Measurements from ENCODE around the gene HLA-DPB1. TPM values are rescaled to one million over a fixed set of nuclear protein-coding genes. Genes with fewer than 3 reads are reported as not detected.
"Not testable (repeated sequence)": the region's sequence is repeated elsewhere in the genome, so short reads cannot be mapped to it uniquely, and the experiment has no call there.

HLA-DPB1 gene
- total and polyA plus RNA-seq, 2 experiments from 2014 or later = 12.5 to 17.8 TPM

GRCh38 chr6:33061987-33062386 lies 13.8 kb upstream of the HLA-DPB1 start:
- in situ Hi-C loops (cut with MboI) = no loop called here
- H3K27ac ChIP-seq = no peak overlapping the region
- H3K4me1 ChIP-seq (ENCODE audit: insufficient read depth) = no peaks in the 10 kb centered on the region
- H4K20me1 ChIP-seq (ENCODE audit: insufficient read depth) = no peaks in the 10 kb centered on the region
- no peak overlapping the region for H2AFZ ChIP-seq
- peaks cover 17% of the 10 kb centered on the region for H3K27me3 ChIP-seq (replicated peaks; ENCODE audit: insufficient read depth)
- H3K9me2 ChIP-seq (ENCODE audit: insufficient read depth) = no peaks in the 10 kb centered on the region
- 74 to 92% methylated on average over 2 of the region's 2 CpGs for WGBS, 2 experiments (ENCODE audit: low coverage in 1 of 2, low lambda C conversion rate in 2 of 2, missing lambda C conversion rate in 2 of 2)
- no peak for DNase-seq
- no peaks in the 10 kb centered on the region for H3F3A ChIP-seq (ENCODE audit: insufficient read depth)
- TF ChIP-seq EZH2phosphoT487 (IDR thresholded peaks at IDR 0.05; ENCODE audit: insufficient read depth, low read depth) (no peak), EZH2 (IDR thresholded peaks at IDR 0.05; ENCODE audit: insufficient read depth, poor library complexity, severe bottlenecking) (no peak)
- H3K9me3 ChIP-seq (ENCODE audit: low read depth) = no peaks in the 10 kb centered on the region
- H3K4me2 ChIP-seq (ENCODE audit: unreplicated experiment) = no peak overlapping the region
- no peaks in the 10 kb centered on the region for H3K79me2 ChIP-seq (ENCODE audit: insufficient read depth)
- H3K9ac ChIP-seq = no peak overlapping the region
- H3K36me3 ChIP-seq (ENCODE audit: low read depth) = no peaks in the 10 kb centered on the region
- H3K4me3 ChIP-seq = no peak overlapping the region

GRCh38 chr6:33063435-33063834 lies 12.4 kb upstream of the HLA-DPB1 start:
- H3K4me3 ChIP-seq; H4K20me1 ChIP-seq (ENCODE audit: insufficient read depth); H3K27me3 ChIP-seq (replicated peaks; ENCODE audit: insufficient read depth); H3K4me1 ChIP-seq (ENCODE audit: insufficient read depth); H3K9me2 ChIP-seq (ENCODE audit: insufficient read depth); H3F3A ChIP-seq (ENCODE audit: insufficient read depth); in situ Hi-C loops (cut with MboI); H3K27ac ChIP-seq; H3K9ac ChIP-seq; DNase-seq; H3K36me3 ChIP-seq (ENCODE audit: low read depth); H2AFZ ChIP-seq; H3K9me3 ChIP-seq (ENCODE audit: low read depth); H3K79me2 ChIP-seq (ENCODE audit: insufficient read depth); H3K4me2 ChIP-seq (ENCODE audit: unreplicated experiment): not testable (repeated sequence)
- 44 to 59% methylated on average over 5 of the region's 5 CpGs for WGBS, 2 experiments (ENCODE audit: low coverage in 1 of 2, low lambda C conversion rate in 2 of 2, missing lambda C conversion rate in 2 of 2)

DNA sequence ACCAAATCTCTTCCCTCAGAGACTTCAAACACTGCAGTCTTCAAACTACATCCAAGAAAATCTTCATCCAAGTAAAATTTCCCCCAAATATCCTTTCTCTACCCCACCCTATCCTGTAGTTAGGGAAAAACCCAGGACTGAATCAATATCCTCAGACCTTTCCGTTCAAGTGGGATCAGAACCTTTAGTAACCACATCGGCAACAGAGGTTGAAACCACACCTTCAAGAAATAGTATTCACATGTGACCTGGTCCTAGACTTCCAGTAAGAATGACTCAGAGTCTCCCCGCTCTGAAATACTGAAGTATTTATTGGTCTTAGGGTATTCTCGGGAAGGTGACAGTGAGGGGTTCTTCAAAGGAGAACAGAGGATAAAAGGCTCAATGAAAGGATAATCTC lies 11.1 kb upstream of the HLA-DPB1 start:
- TF ChIP-seq EZH2 (IDR thresholded peaks at IDR 0.05; ENCODE audit: insufficient read depth, poor library complexity, severe bottlenecking) (no peak), EZH2phosphoT487 (IDR thresholded peaks at IDR 0.05; ENCODE audit: insufficient read depth, low read depth) (no peak)
- in situ Hi-C loops (cut with MboI) = no loop called here
- H3K9me2 ChIP-seq (ENCODE audit: insufficient read depth) = no peaks in the 10 kb centered on the region

DNA sequence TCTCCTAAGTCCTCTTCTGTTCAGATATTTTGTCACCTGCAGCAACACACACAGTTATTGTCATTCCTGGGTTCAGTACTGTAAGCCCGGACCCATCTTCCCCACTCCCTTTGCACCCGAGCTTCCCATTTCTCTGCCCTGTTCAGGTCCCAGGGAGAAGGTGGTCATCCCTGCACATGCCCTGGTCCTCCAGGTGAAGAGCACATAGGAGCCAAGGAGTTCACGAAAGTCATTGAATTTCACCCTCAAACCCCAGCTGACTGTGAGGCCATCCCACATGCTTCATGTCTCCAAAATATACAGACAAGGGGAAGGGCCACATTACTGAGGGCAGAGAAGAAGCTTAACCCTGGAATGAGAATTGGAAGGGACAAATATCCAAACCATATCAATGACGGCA lies 10.5 kb upstream of the HLA-DPB1 start:
- no peaks in the 10 kb centered on the region for H4K20me1 ChIP-seq (ENCODE audit: insufficient read depth)
- H3K9me3 ChIP-seq (ENCODE audit: low read depth) = no peaks in the 10 kb centered on the region
- H3F3A ChIP-seq (ENCODE audit: insufficient read depth) = no peaks in the 10 kb centered on the region
- H3K9me2 ChIP-seq (ENCODE audit: insufficient read depth) = no peaks in the 10 kb centered on the region
- H3K27ac ChIP-seq = no peak overlapping the region
- no peak overlapping the region for H3K4me2 ChIP-seq (ENCODE audit: unreplicated experiment)
- no peak for DNase-seq
- no peaks in the 10 kb centered on the region for H3K4me1 ChIP-seq (ENCODE audit: insufficient read depth)
- no peak overlapping the region for H2AFZ ChIP-seq
- H3K79me2 ChIP-seq (ENCODE audit: insufficient read depth) = no peaks in the 10 kb centered on the region
- no peaks in the 10 kb centered on the region for H3K36me3 ChIP-seq (ENCODE audit: low read depth)
- WGBS, 2 experiments (ENCODE audit: low coverage in 1 of 2, low lambda C conversion rate in 2 of 2, missing lambda C conversion rate in 2 of 2) = 53 to 64% methylated on average over 4 of the region's 4 CpGs
- in situ Hi-C loops (cut with MboI) = no loop called here
- no peak for TF ChIP-seq EZH2phosphoT487 (IDR thresholded peaks at IDR 0.05; ENCODE audit: insufficient read depth, low read depth)
- no peak for TF ChIP-seq EZH2 (IDR thresholded peaks at IDR 0.05; ENCODE audit: insufficient read depth, poor library complexity, severe bottlenecking)
- no peak overlapping the region for H3K4me3 ChIP-seq
- H3K27me3 ChIP-seq (replicated peaks; ENCODE audit: insufficient read depth) = peaks cover 6% of the 10 kb centered on the region; the same call in 1 of the 2 replicates
- no peak overlapping the region for H3K9ac ChIP-seq

More for the DNA sequence above, 11.1 kb upstream of the HLA-DPB1 start:
- H3K79me2 ChIP-seq (ENCODE audit: insufficient read depth) = no peaks in the 10 kb centered on the region
- H3F3A ChIP-seq (ENCODE audit: insufficient read depth) = no peaks in the 10 kb centered on the region
- WGBS, 2 experiments (ENCODE audit: low coverage in 1 of 2, low lambda C conversion rate in 2 of 2, missing lambda C conversion rate in 2 of 2) = 91 to 93% methylated on average over 4 of the region's 4 CpGs
- H3K9me3 ChIP-seq (ENCODE audit: low read depth) = no peaks in the 10 kb centered on the region
- H3K4me1 ChIP-seq (ENCODE audit: insufficient read depth) = no peaks in the 10 kb centered on the region
- no peaks in the 10 kb centered on the region for H4K20me1 ChIP-seq (ENCODE audit: insufficient read depth)
- H3K27me3 ChIP-seq (replicated peaks; ENCODE audit: insufficient read depth) = peaks cover 6% of the 10 kb centered on the region; the same call in 1 of the 2 replicates
- H2AFZ ChIP-seq = no peak overlapping the region
- no peak overlapping the region for H3K27ac ChIP-seq
- H3K9ac ChIP-seq = no peak overlapping the region
- no peak for DNase-seq
- H3K4me3 ChIP-seq = no peak overlapping the region
- H3K4me2 ChIP-seq (ENCODE audit: unreplicated experiment) = no peak overlapping the region
- no peaks in the 10 kb centered on the region for H3K36me3 ChIP-seq (ENCODE audit: low read depth)

DNA sequence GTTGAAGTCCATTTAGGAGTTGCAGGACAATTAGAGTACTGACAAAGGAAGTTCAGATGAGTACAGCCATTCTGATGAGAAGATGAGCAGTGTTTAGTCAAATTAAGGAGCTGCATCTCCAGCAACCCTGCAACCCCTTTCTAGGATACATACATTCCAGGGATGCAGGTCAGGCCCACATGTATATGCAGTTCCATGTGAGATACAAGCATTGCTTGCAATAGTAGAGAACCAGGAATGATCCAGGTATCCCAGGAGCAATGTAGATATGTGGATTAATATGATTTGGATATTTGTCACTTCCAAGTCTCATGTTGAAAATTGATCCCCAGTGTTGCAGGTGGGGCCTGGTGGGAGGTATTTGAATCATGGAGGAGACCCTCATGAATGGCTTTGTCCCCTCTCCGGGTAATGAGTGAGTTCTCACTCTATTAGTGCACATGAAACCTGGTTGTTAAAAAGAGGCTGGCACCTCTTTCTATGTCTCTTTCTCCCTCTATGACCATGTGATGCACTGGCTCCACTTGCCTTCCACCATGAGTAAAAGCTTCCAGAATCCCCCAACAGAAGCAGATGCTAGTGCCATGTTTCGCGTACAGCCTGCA lies 8.8 kb upstream of the HLA-DPB1 start:
- Histone ChIP-seq H3K36me3 (ENCODE audit: low read depth) (no peaks in the 10 kb centered on the region), H3K4me3 (no peak overlapping the region), H3F3A (ENCODE audit: insufficient read depth) (no peaks in the 10 kb centered on the region), H3K9ac (no peak overlapping the region), H3K27me3 (replicated peaks; ENCODE audit: insufficient read depth) (peaks cover 6% of the 10 kb centered on the region; the same call in 1 of the 2 replicates), H3K9me3 (ENCODE audit: low read depth) (no peaks in the 10 kb centered on the region), H3K9me2 (ENCODE audit: insufficient read depth) (no peaks in the 10 kb centered on the region), H2AFZ (no peak overlapping the region), H3K79me2 (ENCODE audit: insufficient read depth) (no peaks in the 10 kb centered on the region), H4K20me1 (ENCODE audit: insufficient read depth) (no peaks in the 10 kb centered on the region), H3K4me1 (ENCODE audit: insufficient read depth) (no peaks in the 10 kb centered on the region), H3K4me2 (ENCODE audit: unreplicated experiment) (no peak overlapping the region), H3K27ac (no peak overlapping the region)
- WGBS, 2 experiments (ENCODE audit: low coverage in 1 of 2, low lambda C conversion rate in 2 of 2, missing lambda C conversion rate in 2 of 2) = 76 to 80% methylated on average over 3 of the region's 3 CpGs
- no peak for TF ChIP-seq EZH2phosphoT487 (IDR thresholded peaks at IDR 0.05; ENCODE audit: insufficient read depth, low read depth)
- TF ChIP-seq EZH2 (IDR thresholded peaks at IDR 0.05; ENCODE audit: insufficient read depth, poor library complexity, severe bottlenecking) = no peak
- in situ Hi-C loops (cut with MboI) = no loop called here
- no peak for DNase-seq

Measured in GM23248 (cell line).